ENCODE data around the gene SPEM3.

GRCh38 chr17:7429722-7430121 lies 1.1 kb downstream of the SPEM3 start:
- TF ChIP-seq, protein P1, sequence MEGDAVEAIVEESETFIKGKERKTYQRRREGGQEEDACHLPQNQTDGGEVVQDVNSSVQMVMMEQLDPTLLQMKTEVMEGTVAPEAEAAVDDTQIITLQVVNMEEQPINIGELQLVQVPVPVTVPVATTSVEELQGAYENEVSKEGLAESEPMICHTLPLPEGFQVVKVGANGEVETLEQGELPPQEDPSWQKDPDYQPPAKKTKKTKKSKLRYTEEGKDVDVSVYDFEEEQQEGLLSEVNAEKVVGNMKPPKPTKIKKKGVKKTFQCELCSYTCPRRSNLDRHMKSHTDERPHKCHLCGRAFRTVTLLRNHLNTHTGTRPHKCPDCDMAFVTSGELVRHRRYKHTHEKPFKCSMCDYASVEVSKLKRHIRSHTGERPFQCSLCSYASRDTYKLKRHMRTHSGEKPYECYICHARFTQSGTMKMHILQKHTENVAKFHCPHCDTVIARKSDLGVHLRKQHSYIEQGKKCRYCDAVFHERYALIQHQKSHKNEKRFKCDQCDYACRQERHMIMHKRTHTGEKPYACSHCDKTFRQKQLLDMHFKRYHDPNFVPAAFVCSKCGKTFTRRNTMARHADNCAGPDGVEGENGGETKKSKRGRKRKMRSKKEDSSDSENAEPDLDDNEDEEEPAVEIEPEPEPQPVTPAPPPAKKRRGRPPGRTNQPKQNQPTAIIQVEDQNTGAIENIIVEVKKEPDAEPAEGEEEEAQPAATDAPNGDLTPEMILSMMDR (IDR thresholded peaks at IDR 0.05; ENCODE audit: low read depth, low read length) = no peak
- no peak for TF ChIP-seq EZH2phosphoT487 (IDR thresholded peaks at IDR 0.05; ENCODE audit: low read depth)
